ENCODE measurements around the gene ACTN3.
"Not testable (repeated sequence)": the region's sequence is repeated elsewhere in the genome, so short reads cannot be mapped to it uniquely, and the experiment has no call there.

Gene ACTN3

DNA sequence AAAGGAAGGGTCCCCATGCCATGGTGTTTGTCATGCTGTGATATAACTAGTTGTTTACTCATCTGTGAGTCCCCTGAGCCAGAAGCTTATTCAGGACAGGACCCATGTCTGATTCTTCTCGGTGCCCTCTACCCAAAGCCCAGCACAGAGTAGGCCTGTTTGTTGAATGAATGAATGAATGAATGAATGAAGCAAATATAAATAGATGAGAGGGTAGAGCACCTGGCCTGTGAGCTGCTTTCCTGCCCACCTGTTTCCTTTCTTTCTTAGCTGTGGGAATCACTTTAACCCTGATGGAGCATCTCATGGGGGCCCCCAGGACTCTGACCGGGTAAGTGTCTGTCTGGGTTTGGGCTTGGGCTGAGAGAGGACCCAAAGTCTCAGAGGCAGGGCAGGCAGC, 53.5 kb downstream of the ACTN3 start:
- DNase-seq (ENCODE audit: low read depth) = no peak

DNA sequence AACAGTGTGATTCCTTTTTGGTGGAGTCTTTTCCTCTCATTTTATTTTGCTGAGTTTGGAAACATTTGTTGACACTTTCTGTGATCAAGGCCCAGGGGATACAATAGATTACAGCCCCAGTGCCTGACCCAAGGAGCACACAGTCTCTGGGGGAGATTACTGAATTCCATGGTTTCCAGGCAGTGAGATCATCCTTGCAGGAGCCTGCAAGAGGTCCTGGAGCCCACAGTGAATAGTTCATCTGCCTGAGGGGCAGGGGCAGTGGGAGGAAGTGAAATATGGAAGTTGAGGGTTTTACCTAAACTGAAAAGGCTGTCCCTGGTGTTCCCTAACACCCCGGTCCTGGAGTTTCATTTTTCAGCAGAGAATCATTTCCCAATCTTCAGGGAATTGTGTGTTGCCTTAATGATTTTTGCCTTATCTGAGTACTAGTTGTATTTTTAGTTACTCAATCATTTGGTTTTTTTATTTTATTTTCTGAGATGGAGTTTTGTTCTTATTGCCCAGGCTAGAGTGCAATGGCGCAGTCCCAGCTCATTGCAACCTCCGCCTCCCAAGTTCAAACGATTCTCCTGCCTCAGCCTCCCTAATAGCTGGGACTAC, 54.0 kb downstream of the ACTN3 start:
- DNase-seq (ENCODE audit: low read depth) = no peak

DNA sequence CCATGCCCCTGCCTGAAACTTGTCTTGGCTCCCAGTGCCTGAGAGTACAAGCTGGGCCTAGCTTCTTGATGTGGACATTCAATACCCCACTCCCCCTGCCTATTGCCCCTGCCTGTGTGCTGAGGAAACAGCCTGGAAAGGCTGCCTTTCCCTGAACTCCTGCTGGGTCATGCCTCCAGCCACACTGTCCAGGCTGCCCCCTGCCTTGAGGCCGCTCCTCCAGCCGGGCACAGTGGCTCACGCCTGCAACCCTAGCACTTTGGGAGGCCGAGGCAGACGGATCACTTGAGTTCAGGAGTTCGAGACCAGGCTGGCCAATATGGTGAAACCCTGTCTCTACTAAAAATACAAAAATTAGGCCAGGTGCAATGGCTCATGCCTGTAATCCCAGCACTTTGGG, 56.4 kb downstream of the ACTN3 start:
- no peak for DNase-seq (ENCODE audit: low read depth)

DNA sequence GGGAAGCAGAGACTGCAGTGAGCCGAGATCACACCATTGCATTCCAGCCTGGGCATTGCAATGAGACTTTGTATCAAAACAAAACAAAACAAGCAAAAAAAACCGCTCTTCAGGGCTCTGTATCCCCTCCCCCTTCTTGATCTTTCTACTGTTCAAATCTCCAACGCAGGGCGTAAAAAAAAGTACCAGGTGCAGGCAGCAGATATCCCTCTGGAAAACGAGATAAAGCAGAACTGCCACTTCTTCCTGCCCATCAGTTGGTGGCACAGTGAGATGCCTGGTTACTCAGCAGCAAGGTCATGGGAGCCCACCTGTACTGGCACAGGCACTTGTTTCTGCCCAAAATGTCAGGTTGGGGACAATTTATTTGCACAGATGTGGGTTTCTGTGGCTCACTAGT, 57.5 kb downstream of the ACTN3 start:
- no peak for DNase-seq (ENCODE audit: low read depth)

DNA sequence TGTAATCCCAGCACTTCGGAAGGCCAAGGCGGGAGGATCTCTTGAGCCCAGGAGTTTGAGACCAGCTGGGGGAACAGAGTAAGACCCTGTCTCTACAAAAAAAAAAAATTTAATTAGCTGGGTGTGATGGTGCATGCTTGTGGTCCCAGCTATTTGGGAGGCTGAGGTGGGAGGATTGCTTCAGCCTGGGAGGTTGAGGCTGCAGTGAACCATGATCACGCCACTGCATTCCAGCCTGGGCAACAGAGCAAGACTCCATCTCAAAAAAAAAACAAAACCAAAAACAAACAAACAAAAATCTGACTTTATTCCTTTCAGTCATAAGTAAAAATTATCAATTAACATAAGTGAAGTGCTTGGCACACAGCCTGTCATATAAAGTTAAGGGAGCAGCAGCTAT, 59.9 kb downstream of the ACTN3 start:
- DNase-seq (ENCODE audit: low read depth) = not testable (repeated sequence)

DNA sequence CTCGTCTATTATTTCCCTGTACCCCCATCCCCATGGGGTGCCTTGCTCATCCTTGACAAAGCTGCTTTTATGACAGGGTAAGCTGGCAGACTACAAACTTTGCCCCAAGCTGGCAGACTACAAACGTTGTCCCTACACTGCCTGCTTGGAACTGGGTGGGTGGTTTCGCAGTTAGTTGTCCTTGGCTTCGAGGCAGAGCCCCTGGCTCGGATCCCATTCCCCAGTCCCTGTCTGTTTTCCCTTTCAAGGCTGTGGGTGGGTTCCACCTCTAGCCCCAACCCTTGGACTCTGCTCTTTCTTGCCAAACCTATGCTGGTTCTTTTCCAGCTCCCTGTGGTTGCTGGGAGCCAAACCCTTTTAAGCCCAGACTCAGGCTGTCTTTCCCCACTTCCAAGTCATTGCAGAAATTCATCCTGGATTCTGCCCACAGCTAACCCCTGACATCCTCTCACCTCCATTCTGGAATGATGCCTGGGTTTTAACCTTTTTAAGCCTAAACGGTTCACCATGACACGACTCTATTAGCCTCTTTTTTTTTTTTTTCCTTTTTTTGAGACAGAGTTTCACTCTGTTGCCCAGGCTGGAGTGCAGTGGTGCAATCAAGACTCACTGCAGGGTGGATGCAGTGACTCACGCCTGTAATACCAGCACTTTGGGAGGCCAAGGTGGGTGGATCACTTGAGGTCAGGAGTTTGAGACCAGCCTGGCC, 60.6 kb downstream of the ACTN3 start:
- DNase-seq (ENCODE audit: low read depth) = no peak

DNA sequence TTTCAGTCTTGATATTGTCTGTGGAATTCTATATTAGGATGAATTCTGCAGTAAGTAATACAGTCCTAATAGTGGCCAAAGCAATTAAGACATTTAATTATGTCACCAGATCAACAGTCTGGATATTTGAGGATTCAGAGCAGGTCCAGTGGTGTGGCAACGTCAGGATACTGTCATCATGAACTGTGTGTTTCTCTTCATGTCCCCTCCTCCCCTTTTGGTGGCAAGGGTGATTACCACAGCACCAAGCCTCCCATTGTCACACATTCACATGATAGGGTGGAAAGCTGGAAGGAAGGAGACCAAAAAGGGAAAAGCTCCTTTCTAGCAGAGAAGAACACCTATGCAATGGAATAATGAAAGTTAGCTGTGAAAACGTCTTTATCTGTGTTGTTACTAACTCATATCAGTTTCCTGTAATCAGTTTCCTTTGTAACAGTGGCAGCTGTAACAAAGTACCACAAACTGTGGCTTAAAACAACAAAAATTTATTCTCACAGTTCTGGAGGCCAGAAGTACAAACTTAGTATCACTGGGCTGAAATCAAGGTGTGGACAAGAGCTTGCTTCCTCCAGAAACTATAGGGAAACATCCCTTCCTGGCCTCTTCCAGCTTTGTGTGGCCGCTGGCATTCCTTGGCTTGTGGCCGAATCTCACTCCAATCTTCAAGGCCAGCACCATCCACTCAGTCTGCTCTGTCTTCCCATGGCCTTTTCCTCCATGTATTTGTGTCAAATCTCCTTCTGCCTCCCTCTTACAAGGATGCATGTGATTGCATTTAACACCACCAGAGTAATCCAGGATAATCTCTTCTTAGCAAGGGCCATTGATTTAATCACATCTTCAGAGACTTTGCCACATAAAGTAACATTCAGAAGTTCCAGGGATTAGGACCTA, 63.3 kb downstream of the ACTN3 start:
- DNase-seq (ENCODE audit: low read depth) = no peak

DNA sequence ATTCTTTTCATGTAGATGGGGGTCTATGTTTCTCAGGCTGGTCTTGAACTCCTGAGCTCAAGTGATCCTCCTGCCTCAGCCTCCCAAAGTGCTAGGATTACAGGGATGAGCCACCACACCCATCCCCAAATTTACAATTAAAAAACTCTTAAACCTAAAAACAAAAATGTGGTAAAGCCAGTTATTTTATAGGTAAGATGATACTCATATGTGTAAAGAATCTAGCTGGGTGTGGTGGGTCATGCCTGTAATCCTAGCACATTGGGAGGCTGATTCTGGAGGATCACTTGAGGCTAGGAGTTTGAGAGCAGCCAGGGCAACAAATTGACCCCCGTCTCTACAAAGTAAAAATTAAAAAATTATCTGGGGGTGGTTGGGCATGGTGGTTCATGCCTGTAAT, 65.8 kb downstream of the ACTN3 start:
- DNase-seq (ENCODE audit: low read depth) = no peak

All from activated T-cell treated with anti-CD3 and anti-CD28 coated beads for 48 hours (primary cell).